Muscle of leg (tissue), 11 donors: ENCODE data around the gene CAPZB. TPM values are rescaled to one million over a fixed set of nuclear protein-coding genes. Genes with fewer than 3 reads are reported as not detected.
A peak's percentile ranks its signal among the peaks of the same experiment; 100 is the strongest.

Source experiments
- DNase-seq: peaks from one replicate; pipeline ENCODE4 v3.0.0; 2013
- H3K27ac ChIP-seq: one replicate; pipeline ENCODE4 v1.5.1; 2013; ENCODE audit warnings: mild to moderate bottlenecking, low read length, control low read depth
- H3K27me3 ChIP-seq: one replicate; pipeline ENCODE4 v1.6.1; 2013; ENCODE audit warnings: low read length; ENCODE audit not compliant: control insufficient read depth, insufficient read depth
- H3K36me3 ChIP-seq: one replicate; pipeline ENCODE4 v1.6.1; 2013; ENCODE audit warnings: low read length; ENCODE audit not compliant: control insufficient read depth, insufficient read depth
- H3K4me1 ChIP-seq: one replicate; pipeline ENCODE4 v1.6.1; 2013; ENCODE audit warnings: low read length; ENCODE audit not compliant: control insufficient read depth, insufficient read depth
- H3K4me3 ChIP-seq: one replicate; pipeline ENCODE4 v1.5.1; 2013; ENCODE audit warnings: low read length, control low read depth
- H3K9me3 ChIP-seq: replicated peaks from 2 replicates; pipeline ENCODE4 v1.6.1; 2013; ENCODE audit warnings: low read depth, low read length; ENCODE audit not compliant: control insufficient read depth
- WGBS: methylation state at CpG from one replicate; pipeline ENCODE4 v1.1.5; 2013; ENCODE audit warnings: missing lambda C conversion rate; ENCODE audit not compliant: insufficient coverage; 5-methylcytosine and 5-hydroxymethylcytosine counted together
- polyA plus RNA-seq, 8 donors: library from polyadenylated mRNA; unstranded; fragments of 120-200 nt; gene quantifications; one replicate each; pipeline versions ENCODE4 v1.2.1 to v1.2.3, GENCODE V29; 2013; ENCODE audit warnings: inconsistent platforms in 1 of 8, low replicate concordance in 1 of 8; ENCODE audit not compliant: insufficient read length in 8 of 8, insufficient read depth in 1 of 8
- total RNA-seq: library from RNA; stranded (reverse); fragments of 120-200 nt; gene quantifications from one replicate; pipeline ENCODE4 v1.2.4, GENCODE V29; 2013

Gene CAPZB
- total and polyA plus RNA-seq, 9 donors = 85.8 to 296 (median 267) TPM

DNA sequence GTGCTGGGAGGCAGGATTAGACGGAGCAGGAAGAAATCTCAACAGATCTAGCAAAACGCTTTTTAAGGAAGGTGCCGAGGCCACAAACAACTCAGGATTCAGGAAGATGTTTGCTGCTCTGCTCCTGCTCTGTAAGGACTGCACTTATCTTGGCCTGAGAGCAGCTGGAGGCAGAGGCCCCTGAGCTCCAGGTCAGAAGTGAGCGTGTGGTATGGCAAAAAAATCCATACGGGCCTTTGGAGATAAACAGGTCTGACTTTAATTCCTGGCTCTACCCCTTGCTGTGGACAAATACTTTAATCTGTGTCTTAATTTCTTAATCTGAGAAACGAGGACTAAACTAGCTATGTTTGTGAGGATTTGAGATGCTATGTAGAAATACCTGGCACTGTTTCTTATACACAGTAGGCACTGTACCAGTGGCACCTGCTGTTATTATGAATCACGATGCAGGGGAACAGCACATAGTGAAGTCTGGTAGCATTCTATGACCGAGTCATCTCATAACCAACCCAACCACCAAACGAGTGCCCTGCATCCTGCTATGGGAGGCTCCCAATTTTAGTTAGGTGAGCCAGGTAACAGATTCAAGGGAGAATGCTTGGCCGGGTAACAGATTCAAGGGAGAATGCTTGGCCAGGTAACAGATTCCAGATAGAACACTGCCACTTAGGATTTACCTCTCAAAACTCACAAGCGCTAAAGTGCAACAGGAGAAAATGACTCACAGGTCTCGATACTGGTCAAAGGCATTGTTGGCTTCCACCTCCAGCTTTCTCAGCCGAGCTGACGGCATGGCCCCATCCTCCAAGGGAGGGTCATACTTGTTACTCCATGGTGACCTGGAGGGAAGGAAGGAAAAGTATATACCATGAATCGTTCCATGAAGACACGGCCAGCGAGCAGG is 107.3 kb downstream of the CAPZB start:
- DNase-seq = no peak
- Histone ChIP-seq H3K27me3 (no peaks in the 10 kb centered on the region), H3K4me3 (no peak overlapping the region), H3K36me3 (peaks cover 83% of the 10 kb centered on the region), H3K4me1 (peaks cover 13% of the 10 kb centered on the region), H3K27ac (no peak overlapping the region), H3K9me3 (peaks cover 4% of the 10 kb centered on the region)
- WGBS = 93% methylated on average over 9 of the region's 17 CpGs

DNA sequence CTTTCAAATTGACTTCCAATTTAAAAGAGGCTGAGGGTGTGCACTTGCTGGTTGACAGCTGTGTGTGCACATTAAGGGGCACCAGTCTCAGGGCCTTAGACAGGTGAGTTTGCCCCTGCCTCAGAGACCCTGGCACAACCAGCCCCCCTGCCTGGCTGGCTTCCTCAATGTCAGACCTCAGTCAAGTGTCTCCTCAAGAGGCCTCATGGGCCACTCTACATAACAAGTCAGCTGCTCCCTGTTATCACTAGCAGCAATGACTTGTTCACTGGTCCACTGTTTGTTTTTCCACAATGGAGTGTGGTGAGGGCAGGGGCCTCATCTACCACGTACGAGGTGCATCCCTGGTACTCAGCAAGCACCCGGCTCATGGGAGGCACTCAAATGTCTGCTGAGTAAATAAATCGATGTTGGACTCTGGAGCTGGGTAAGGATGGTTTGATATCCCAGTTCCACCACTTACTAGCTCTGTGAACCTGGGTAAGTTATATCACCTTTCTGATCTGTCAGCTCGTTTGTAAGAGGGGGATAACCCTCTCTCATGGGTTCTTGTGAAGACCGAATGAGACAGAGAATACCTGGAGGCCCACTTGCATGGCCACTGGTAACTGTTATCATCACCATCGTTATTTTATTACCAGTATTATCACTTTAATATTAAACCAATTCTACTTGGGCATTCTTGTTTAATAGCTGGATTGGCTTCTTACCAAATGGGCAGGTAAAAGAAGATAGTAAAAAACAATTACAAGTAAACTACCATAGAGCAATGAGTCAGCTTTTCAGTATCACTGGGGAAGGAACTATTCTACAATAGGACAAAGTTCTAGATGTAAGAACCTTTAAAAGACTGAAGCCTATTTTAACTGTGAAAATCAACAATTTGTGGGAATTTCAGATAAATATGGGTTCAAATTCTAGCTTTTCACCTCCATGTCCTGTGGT is 108.6 kb downstream of the CAPZB start:
- Histone ChIP-seq H3K27me3 (no peaks in the 10 kb centered on the region), H3K9me3 (peaks cover 4% of the 10 kb centered on the region), H3K36me3 (peaks cover 84% of the 10 kb centered on the region), H3K27ac (no peak overlapping the region), H3K4me3 (no peak overlapping the region), H3K4me1 (peaks cover 20% of the 10 kb centered on the region)
- WGBS = 100% methylated on average over 2 of the region's 7 CpGs
- no peak for DNase-seq

DNA sequence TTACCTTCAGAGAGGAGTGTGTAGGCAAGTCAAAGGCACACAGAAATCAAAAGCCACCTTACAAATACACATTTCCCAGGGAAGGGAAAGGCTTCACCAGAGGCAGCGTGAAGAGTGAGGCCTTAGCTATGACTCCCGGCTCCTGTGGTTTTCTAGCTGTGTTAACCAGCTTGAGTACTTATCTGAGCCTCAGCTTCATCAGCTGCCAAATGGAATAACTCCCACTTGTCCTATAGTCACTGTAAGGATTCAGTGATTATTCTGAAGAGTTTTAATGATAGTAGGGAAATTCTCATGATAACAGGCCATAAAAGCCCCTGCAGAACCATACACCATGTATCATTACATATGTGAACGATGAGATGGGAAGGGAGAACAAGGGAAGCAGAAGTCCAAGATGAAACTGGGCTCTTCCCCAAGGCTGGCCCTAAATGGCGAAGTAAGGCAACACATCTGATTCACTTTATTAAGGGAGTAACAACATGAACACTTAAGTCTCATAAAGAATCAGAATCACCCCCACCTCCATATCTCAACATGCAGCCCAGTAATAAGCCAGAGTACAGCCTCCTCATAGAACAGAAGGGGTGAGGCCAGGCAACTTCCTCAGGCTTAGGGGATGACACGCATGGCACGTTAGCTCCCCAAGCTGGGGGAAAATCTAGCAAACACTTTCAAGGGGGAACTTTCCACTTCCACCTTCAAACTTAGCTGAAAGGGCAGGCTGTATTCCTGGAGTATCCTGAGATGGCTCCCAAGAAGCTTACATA is 109.5 kb downstream of the CAPZB start:
- Histone ChIP-seq H3K9me3 (peaks cover 4% of the 10 kb centered on the region), H3K4me3 (no peak overlapping the region), H3K27me3 (no peaks in the 10 kb centered on the region), H3K4me1 (peaks cover 26% of the 10 kb centered on the region), H3K27ac (no peak overlapping the region), H3K36me3 (peaks cover 85% of the 10 kb centered on the region)
- 82% methylated on average over 2 of the region's 6 CpGs for WGBS
- DNase-seq = no peak

DNA sequence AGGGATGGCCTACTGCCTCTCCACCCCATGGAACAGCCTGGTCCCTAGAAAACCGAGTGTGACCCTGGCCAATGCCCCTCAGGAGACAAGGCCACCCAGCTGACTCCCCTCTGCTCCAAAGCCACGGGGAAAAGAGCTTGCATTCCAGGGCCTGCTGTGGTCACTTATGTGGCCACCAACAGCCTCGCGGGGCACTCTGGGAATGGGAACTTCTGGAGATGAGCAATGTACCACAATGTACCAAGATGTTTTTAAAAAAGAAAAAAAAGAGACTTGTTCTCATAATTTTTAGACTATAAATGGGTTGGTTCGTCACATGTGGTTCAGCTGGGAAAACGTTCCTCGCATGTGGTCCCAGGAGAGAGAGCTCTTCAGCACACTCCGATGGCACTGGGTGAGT is 110.4 kb downstream of the CAPZB start:
- no peak overlapping the region for H3K27ac ChIP-seq
- H3K9me3 ChIP-seq = peaks cover 4% of the 10 kb centered on the region
- H3K36me3 ChIP-seq = peaks cover 77% of the 10 kb centered on the region
- H3K4me1 ChIP-seq = peaks cover 35% of the 10 kb centered on the region
- H3K27me3 ChIP-seq = no peaks in the 10 kb centered on the region
- no peak for DNase-seq
- 82% methylated on average over 6 of the region's 8 CpGs for WGBS
- H3K4me3 ChIP-seq = no peak overlapping the region

DNA sequence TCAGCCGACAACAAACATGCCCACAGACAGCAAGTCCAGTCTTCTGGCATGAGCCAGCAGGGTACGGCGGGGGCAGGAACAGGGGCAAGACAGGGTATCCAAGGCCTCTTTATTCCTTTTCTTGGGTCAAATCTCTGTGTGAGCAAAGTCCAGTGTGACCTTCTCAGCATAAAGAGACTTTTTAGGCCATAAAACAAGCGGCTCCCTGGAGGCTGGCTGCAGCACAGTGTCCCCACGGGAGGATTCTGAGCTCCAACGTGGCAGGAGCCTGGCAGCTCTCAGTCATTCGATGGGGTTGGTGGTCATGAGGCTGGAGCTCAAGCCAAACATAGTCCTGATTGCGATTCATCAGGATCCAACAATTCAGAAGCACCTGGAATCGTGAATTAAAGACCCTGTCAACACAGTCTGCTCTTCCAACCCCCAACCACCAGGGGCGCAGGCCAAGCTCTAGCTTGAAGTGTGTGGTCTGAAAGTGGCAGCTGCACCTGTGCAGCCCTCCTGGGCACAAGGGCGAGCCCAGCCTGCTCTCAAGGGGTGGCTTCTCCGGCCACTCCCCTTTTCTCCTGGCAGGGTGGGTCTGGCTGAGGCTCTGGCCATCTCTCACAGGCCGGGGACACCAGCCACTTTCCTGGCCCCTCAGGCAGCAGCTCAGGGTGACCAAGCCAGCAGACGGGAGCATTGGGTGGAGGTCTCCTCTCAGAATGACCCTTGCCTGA is 111.1 kb downstream of the CAPZB start:
- H3K4me3 ChIP-seq = no peak overlapping the region
- WGBS = 86% methylated on average over 9 of the region's 14 CpGs
- H3K27me3 ChIP-seq = no peaks in the 10 kb centered on the region
- DNase-seq = no peak
- peaks cover 72% of the 10 kb centered on the region for H3K36me3 ChIP-seq
- H3K9me3 ChIP-seq = peaks cover 4% of the 10 kb centered on the region
- no peak overlapping the region for H3K27ac ChIP-seq
- H3K4me1 ChIP-seq = peaks cover 42% of the 10 kb centered on the region

DNA sequence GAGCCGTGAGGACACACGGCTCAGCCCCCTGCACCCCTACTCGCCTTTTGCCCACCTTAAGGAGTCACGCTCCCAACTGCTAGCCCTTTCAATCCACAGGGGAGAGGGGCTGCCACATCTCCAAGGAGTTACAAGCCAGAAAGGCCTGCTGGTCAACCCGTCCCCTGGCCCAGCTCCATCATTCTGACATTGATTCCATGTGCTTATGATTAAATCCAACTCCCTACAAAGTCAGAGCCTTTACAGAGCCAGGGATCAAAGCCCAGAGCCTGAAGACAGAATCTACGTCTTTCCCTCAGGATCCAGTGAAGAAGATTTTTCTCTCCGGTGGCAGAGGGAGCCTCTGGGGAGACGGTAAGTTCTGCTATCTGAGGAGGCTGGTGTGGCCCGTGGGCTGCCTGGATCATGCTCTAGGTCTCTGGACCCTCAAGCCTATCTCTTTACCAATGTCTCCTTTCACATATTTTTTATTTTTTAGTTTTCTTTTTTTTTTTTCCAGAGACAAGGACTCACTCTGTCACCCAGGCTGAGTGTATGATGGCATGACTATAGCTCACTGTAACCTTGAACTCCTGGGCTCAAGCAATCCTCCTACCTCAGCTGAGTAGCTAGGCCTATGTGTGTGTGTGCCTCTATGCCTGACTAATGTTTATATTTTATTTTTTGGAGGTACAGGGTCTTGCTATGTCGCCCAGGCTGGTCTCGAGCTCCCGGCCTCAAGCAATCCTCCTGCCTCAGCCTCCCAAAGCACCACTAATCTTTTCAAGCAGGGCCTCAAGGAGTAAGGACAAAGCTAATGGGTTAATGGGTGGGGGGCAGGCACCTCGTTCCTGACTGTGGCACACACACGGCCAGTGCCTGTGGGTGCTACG is 111.9 kb downstream of the CAPZB start:
- Histone ChIP-seq H3K4me3 (no peak overlapping the region), H3K27me3 (no peaks in the 10 kb centered on the region), H3K27ac (no peak overlapping the region), H3K4me1 (peaks cover 50% of the 10 kb centered on the region), H3K36me3 (peaks cover 72% of the 10 kb centered on the region), H3K9me3 (peaks cover 4% of the 10 kb centered on the region)
- DNase-seq = peak; percentile 45
- 67% methylated on average over 8 of the region's 15 CpGs for WGBS

DNA sequence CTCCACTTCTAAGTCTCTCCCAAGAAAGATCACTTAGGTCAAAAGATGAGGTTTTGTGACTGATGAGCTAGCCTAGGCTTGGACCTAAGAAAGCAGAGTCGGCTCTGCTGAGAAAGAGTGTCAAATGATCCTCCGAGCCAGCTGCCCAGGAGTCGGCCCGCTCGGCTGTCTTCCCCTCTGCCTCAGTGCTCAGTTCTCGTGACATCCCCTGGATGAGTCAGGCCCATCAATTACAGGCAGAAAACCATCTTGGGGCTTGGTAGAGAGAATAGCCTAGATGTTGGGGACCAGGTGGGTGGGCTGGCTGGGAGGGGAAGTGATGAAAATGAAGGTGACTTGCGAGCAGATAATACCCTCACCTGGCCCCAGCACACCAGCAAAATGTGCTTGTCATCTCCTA is 112.7 kb downstream of the CAPZB start:
- peaks cover 64% of the 10 kb centered on the region for H3K36me3 ChIP-seq
- peaks cover 4% of the 10 kb centered on the region for H3K9me3 ChIP-seq
- no peak for DNase-seq
- peaks cover 58% of the 10 kb centered on the region for H3K4me1 ChIP-seq
- H3K4me3 ChIP-seq = no peak overlapping the region
- H3K27ac ChIP-seq = no peak overlapping the region
- no peaks in the 10 kb centered on the region for H3K27me3 ChIP-seq
- WGBS = 100% methylated on average over 1 of the region's 7 CpGs

DNA sequence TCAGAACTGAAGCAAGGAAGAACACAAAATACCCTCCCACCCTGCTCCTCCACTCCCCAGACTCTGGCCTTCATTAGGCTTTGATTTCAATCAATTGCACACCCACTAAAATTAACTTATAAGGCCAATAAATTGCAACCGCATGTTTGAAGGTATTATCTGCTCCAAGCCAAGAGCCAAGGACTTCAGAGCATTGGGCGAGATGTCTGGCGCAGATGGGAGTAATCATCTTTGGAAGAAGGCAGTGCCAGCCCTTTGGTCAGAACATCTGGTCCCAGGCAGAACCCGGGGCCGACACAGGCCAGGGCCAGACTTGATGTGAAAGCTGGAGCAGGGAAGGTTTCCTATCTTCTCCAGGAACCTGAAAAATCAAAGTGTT is 113.2 kb downstream of the CAPZB start:
- no peak for DNase-seq
- Histone ChIP-seq H3K4me3 (no peak overlapping the region), H3K9me3 (peaks cover 4% of the 10 kb centered on the region), H3K4me1 (peaks cover 63% of the 10 kb centered on the region), H3K27me3 (no peaks in the 10 kb centered on the region), H3K36me3 (peaks cover 60% of the 10 kb centered on the region), H3K27ac (no peak overlapping the region)
- WGBS = 66% methylated on average over 5 of the region's 5 CpGs
